Lung (tissue), 12 donors: ENCODE results near the gene CPE. TPM values are rescaled to one million over a fixed set of nuclear protein-coding genes. Genes with fewer than 3 reads are reported as not detected.

Experiments
- ATAC-seq: fragments of 200-7000 bp; cut with Tn5 transposase; one replicate; pipeline ENCODE4 v1.9.1; 2020; ENCODE audit warnings: moderate number of reproducible peaks; ENCODE audit not compliant: insufficient read depth, low FRiP score
- DNase-seq, 3 donors: peaks; one replicate each; pipeline ENCODE4 v3.0.0-alpha.2; 2013 to 2017
- H3K27ac ChIP-seq, 2 donors: one replicate each; pipeline ENCODE4 v1.5.1; 2013; ENCODE audit warnings: mild to moderate bottlenecking in 2 of 2, moderate library complexity in 2 of 2, control low read depth in 1 of 2, inconsistent platforms in 1 of 2, low read depth in 1 of 2, low read length in 1 of 2
- H3K27me3 ChIP-seq, 3 donors: one replicate each; pipeline ENCODE4 v1.5.1; 2013; ENCODE audit warnings: low read length in 2 of 3; ENCODE audit not compliant: control insufficient read depth in 3 of 3, insufficient read depth in 3 of 3
- H3K36me3 ChIP-seq, 4 donors: one replicate each; pipeline ENCODE4 v1.5.1; 2013; ENCODE audit warnings: low read length in 4 of 4, mild to moderate bottlenecking in 1 of 4, moderate library complexity in 1 of 4; ENCODE audit not compliant: control insufficient read depth in 4 of 4, insufficient read depth in 4 of 4
- H3K4me1 ChIP-seq, 5 donors: one replicate each; pipeline ENCODE4 v1.5.1; 2013; ENCODE audit warnings: low read length in 5 of 5, mild to moderate bottlenecking in 2 of 5, moderate library complexity in 1 of 5; ENCODE audit not compliant: control insufficient read depth in 5 of 5, insufficient read depth in 5 of 5
- H3K4me3 ChIP-seq: one replicate; pipeline ENCODE4 v1.5.1; 2013; ENCODE audit warnings: mild to moderate bottlenecking, control low read depth, moderate library complexity
- H3K9ac ChIP-seq, 2 donors: one replicate each; pipeline ENCODE4 v1.5.1; 2013; ENCODE audit warnings: low read length in 2 of 2, control low read depth in 1 of 2; ENCODE audit not compliant: insufficient read depth in 1 of 2
- H3K9me3 ChIP-seq, 4 donors: one replicate each; pipeline ENCODE4 v1.5.1; 2013; ENCODE audit warnings: low read length in 3 of 4, mild to moderate bottlenecking in 1 of 4, moderate library complexity in 1 of 4; ENCODE audit not compliant: control insufficient read depth in 4 of 4, insufficient read depth in 3 of 4
- WGBS, 2 donors: extraction: QIAGEN DNeasy Blood & Tissue Kit; methylation state at CpG; one replicate each; pipeline ENCODE4 v1.1.7; 2013; 5-methylcytosine and 5-hydroxymethylcytosine counted together
- polyA plus RNA-seq, 2 donors: library from polyadenylated mRNA; stranded (reverse); fragments of 200-250 nt; gene quantifications; one replicate each; pipeline ENCODE4 v1.2.1, GENCODE V29; 2013
- total RNA-seq, 2 donors: library from RNA; depleted of rRNA in 1 of 2; stranded (reverse); fragments of >200 nt in 1 of 2; gene quantifications; one replicate each; pipeline ENCODE4 v1.2.1, GENCODE V29; 2014 to 2021
- TF ChIP-seq, protein P1 (sequence below): IDR thresholded peaks from 2 replicates; pipeline ENCODE4 v1.5.1; 2012; ENCODE audit warnings: mild to moderate bottlenecking; ENCODE audit errors: control extremely low read depth, extremely low read depth
- donor health status: control.
- donor health status: control.
- donor health status: Bipolar disorder and iron deficiency.
- donor health status: healthy.
- donor health status: DM: yes; HTN: yes; CAD: no.

CPE gene
- total and polyA plus RNA-seq, 4 donors = 6.6 to 135 (median 14.3) TPM

DNA sequence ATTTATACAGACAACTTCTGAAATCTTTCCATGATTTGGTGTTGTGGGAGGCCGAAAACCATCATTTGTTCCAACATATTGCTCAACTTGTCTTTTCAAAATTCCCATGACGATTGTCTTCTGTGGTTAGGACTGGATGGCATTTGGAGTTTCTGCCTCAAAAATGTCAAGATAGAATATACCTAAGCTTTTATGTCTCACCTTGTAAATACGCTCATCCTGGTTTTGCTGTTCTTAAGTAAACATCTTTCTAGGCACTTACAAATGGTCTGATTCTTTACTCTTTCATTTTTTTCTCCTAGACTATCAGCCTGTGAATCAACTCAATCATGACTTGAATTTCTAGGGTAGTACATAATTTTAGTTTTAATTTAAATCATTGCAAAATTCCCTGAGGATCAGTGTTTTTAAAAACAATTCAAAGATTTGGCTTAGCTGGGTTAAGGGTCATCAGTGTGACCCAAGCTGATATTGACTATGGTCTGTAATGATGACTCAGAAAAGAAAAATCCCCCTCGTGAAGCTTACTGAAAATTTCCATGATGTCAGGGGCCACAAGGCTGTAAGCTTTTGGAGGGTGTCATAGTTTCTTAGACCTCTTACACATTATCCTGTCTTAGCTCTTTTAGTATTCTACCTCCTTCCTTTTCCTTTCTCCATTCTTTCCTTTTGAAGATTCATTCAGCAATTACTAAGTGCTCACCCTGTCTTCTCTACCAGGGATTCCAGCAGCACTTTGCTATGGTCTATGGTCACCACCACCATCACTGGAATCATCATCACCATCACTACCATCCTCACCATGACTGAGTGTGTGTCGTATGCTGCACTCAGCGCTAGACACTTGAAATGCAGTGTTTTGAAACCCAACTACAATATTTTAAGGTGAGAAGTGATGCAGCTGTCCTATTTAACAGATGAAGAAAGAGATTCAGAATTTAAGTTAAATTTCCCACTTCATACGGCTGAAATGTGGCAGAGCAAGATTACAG, 124.4 kb downstream of the CPE start:
- ATAC-seq = no peak
- TF ChIP-seq, protein P1, sequence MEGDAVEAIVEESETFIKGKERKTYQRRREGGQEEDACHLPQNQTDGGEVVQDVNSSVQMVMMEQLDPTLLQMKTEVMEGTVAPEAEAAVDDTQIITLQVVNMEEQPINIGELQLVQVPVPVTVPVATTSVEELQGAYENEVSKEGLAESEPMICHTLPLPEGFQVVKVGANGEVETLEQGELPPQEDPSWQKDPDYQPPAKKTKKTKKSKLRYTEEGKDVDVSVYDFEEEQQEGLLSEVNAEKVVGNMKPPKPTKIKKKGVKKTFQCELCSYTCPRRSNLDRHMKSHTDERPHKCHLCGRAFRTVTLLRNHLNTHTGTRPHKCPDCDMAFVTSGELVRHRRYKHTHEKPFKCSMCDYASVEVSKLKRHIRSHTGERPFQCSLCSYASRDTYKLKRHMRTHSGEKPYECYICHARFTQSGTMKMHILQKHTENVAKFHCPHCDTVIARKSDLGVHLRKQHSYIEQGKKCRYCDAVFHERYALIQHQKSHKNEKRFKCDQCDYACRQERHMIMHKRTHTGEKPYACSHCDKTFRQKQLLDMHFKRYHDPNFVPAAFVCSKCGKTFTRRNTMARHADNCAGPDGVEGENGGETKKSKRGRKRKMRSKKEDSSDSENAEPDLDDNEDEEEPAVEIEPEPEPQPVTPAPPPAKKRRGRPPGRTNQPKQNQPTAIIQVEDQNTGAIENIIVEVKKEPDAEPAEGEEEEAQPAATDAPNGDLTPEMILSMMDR = no peak
- no peak for DNase-seq
- no peak overlapping the region for H3K4me3 ChIP-seq
- 81 to 89% methylated on average over 7 of the region's 7 CpGs for WGBS, 2 donors
- no peaks in the 10 kb centered on the region for H3K27me3 ChIP-seq
- no peak overlapping the region for H3K9ac ChIP-seq
- no peaks in the 10 kb centered on the region for H3K36me3 ChIP-seq
- H3K4me1 ChIP-seq = peaks cover 0 to 11% (median 3%) of the 10 kb centered on the region in 5 donors
- H3K27ac ChIP-seq = no peak overlapping the region
- H3K9me3 ChIP-seq = no peaks in the 10 kb centered on the region

DNA sequence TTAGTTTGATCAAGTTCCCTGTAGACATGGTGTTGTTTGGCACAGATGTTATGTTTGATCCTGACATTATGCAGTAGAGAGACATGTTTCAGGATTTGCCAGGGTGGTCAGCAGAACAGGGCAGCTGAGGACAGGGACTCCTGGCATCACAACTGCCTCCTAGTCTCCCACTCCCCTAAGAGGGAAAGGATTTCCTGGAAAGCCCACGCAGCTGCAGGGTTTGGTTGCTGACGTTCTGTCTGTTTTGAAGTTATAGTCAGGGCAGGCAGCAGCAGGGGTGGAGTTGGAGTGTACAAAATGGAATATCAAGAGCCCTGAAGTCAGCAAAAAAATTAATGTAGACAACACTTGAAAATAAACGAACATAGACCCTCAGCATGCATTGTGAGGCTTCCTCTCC, 125.4 kb downstream of the CPE start:
- Histone ChIP-seq H3K27ac (no peak overlapping the region), H3K4me3 (no peak overlapping the region), H3K36me3 (no peaks in the 10 kb centered on the region), H3K9ac (no peak overlapping the region), H3K4me1 (peaks cover 0 to 14% (median 3%) of the 10 kb centered on the region in 5 donors), H3K27me3 (no peaks in the 10 kb centered on the region), H3K9me3 (no peaks in the 10 kb centered on the region)
- ATAC-seq (no peak), DNase-seq (no peak)
- 56 to 69% methylated on average over 3 of the region's 3 CpGs for WGBS, 2 donors
- TF ChIP-seq, protein P1 = no peak

DNA sequence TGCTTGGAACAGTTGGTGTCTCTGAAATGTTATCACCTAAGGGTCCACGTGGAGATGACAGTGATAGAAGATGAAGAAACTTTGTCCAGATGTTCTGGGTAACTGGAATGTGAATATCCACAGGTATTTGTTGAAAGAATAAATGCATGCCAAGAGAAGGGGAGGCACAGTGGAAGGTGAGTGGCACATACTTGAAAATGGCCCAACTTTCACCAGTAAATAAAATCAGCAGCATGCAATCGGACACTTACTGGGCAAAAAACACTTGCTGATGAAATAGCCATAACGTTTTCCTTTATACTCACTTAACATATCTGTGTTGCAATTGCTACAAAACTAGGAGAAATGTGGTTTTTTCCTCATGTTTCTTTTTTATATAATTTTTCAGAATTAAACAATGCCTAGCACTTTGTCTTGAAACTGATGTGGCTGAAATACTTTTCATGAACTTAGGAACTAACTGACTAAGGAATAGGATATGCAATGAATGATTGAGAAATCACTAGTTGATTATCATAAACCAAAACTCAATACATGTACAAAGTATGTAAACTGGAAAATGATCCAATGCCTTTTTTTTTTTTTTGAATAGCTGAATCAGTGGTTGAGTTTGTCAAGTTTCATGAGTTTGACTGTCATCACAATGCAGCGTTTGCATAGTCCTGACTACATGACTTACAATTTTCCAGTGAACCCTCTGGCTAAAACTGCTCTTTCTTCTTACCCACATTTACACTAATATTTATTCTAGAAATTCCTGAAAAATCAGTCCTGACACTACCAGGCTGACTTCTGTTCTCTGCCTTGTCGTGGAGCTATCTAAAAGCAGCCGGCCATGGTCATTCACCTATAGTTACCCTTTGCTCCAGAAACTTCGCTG, 127.4 kb downstream of the CPE start:
- peak in 2 of 3 donors; percentile 8 to 53 for DNase-seq
- peak; percentile 21 for ATAC-seq
- Histone ChIP-seq H3K27ac (no peak overlapping the region), H3K4me3 (no peak overlapping the region), H3K9me3 (no peaks in the 10 kb centered on the region), H3K9ac (no peak overlapping the region), H3K27me3 (no peaks in the 10 kb centered on the region), H3K36me3 (no peaks in the 10 kb centered on the region), H3K4me1 (peaks cover 0 to 16% (median 3%) of the 10 kb centered on the region in 5 donors)
- TF ChIP-seq, protein P1 = no peak
- 53 to 74% methylated on average over 7 of the region's 7 CpGs for WGBS, 2 donors
